Activated CD4-positive, alpha-beta T cell treated with anti-CD3 and anti-CD28 coated beads for 48 hours (primary cell): ENCODE data around the gene KLF6.

Experiments
- DNase-seq: peaks from one replicate; pipeline ENCODE4 v3.0.0-alpha.2; 2020

KLF6 gene

DNA sequence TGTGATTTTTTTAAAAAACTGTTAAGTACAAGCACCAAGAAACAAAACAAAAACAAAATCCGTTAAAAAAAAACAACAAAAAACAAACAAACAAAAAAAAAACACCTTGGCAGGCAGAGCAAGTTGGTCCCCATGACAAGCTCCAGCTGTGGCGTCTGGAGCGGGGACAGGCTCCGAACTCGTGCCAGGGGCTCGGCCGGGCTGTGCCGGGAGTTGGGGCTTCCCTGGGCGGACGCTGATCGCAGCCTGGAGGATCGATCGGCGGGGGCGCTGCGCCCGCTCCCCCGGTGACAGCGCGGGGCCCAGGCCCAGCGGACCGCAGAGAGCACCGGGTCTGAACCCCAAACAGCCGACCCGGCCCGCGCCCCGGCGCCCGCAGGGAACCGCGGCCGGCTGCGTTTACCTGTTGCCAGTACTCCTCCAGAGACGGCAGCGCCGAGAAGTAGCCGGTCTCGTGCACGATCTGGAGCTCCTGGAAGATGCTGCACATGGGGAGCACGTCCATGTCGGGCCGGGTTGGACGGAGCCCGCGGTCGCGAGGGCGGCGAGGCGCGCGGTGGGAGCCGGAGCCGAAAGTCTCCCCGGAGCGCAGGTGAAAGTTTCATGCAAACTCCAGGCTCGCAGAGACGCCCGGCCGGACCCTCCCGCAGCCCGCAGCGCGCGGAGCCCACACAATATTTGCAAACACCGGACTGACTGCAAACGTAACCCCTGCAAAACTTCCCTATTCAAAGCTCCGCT, at the start of gene KLF6:
TSS of gene KLF6 (minus strand) at position 700 of the 741 bp plus-strand sequence. CDS start at position 505, 195 bp downstream.
- DNase-seq, result no peak

DNA sequence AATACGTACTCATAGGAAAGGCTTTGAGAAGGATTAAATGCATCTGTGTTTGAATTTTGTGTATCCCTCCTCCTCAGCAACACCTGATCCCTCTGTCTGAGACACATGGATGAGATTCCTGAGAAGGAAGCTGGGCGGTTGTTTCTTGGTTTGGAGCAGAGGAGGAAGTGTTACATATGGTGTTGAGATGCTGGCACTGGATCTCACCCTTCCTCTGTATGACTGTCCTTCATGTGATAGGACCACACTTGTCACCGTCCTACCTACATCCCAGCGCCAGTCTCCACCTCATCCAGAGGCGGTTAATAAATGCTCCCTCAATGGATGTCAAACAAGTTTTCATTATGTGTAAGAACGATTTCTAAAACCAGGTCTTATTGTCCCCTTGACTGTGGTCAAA, 49.4 kb upstream of the KLF6 start:
- no peak for DNase-seq

- no peak for DNase-seq
Measured at GRCh38 chr10:3833046-3833445, 48.0 kb upstream of the KLF6 start.

GRCh38 chr10:3832022-3832786, 47.2 kb upstream of the KLF6 start:
- no peak for DNase-seq

GRCh38 chr10:3831608-3832007, 46.6 kb upstream of the KLF6 start:
- DNase-seq, result no peak

- DNase-seq, result no peak
Measured at GRCh38 chr10:3830946-3831345, 45.9 kb upstream of the KLF6 start.

DNA sequence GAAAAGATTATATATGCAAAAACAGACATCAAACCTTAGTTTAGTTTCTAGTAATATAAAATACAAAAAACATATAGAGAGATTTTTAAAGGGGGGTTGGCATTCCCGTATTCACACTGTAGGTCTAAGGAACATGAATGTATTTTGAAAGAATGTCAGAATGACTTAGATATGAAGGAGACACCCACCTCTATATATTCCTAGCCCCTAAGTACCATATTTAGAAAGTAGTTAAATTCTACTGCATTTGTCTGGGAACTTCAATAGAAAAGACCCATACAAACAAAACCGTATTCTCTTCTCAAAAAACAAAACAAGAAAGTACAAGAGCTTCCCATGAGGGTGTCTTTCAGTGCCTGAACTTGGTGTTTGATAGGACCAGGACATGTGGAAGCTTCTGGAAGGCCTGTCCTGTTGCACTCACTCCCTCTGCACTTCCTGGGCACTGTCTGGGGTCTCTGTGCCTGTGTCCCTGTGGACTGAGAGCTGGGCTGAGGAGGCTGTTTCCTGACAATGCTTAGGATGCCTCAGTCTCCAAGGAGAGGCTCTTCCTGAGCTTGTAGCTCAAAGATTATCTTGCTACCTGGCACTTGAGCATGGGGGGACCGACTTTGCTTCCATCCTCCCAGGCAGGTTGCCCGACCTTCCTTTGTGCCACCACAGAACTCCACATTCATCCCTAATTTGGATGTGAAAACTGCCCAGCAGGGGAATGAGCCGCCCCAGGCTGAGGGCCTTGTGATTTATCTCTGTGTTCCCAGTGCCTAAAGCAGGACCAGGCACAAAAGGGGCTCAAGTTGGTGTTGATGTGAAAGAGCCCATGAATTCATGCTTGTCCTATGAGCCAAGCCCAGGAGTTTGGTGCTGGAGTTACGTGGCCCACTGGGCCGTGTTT, 44.4 kb upstream of the KLF6 start:
- no peak for DNase-seq

- DNase-seq, result peak; percentile 68
Measured at GRCh38 chr10:3828404-3829155, 43.6 kb upstream of the KLF6 start.

DNA sequence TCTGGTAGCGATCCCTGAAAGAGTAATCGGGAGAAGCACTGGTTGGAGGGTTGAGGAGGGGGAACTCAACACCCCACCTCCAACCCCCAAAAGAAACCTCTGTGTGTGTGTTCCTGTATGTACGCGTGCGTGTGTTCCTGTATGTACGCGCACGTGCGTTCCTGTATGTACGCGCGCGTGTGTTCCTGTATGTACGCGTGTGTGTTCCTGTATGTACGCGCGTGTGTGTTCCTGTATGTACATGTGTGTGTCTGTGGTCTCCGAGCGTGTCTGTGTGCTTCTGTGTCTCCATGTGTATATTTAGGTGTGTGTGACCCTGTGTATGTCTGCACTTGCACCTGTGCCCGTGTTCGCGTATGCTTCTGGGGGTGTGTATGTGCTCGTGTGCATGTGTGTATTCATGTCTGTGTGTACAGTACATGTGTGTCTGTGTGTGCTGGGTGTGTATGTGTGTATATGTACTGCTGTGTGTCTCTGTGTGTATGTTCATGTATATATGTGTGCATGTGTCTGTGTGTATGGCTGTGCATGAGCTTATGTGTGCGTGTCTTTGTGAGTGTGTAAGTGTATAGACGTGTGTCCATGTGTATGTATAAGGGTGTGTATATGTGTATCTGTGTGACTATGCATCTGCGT, 42.9 kb upstream of the KLF6 start:
- no peak for DNase-seq

DNA sequence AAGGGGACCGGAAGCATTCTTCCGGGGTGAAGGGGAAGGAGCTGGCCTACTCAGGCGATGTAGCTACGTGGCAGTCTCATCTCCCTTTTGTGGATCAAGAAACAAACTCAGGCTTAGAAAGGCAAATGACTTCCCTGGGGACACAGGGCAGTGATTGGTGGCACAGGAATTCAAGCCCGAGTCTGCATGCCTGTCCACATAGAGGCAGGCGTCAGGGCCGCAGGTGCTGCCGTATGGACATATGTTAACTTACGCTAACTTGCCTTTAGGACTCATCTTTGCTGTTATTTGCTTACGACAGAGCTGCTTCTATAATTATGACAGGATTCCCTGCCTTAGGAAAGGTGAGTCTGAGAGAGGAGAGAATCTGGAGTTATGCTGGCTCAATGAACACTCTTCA, 42.3 kb upstream of the KLF6 start:
- no peak for DNase-seq

- DNase-seq, result no peak
Measured at GRCh38 chr10:3825862-3826351, 40.9 kb upstream of the KLF6 start.

- no peak for DNase-seq
Measured at GRCh38 chr10:3825244-3825643, 40.2 kb upstream of the KLF6 start.

GRCh38 chr10:3822541-3823330, 37.7 kb upstream of the KLF6 start:
- no peak for DNase-seq

DNA sequence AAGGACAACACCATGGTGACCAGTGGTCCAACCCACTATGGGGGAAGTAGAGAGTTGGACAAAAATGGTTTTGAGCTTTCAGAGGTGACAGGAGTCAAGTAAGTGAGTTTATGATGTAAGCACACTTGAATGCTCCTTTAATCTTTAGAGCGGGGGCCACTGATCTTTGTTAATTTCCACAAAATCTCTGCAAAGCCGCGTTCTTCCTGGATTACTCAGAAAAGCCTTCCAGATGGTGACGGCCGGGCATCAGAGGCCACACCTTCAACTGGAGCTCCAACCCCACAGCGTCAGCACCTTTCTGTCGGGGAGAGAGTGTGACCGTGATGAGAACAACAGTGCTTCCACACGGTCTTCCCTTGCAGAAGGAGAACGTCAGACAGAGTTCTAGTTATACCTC, 35.2 kb upstream of the KLF6 start:
- DNase-seq, result no peak

- no peak for DNase-seq
Measured at GRCh38 chr10:3816995-3817394, 32.0 kb upstream of the KLF6 start.

DNA sequence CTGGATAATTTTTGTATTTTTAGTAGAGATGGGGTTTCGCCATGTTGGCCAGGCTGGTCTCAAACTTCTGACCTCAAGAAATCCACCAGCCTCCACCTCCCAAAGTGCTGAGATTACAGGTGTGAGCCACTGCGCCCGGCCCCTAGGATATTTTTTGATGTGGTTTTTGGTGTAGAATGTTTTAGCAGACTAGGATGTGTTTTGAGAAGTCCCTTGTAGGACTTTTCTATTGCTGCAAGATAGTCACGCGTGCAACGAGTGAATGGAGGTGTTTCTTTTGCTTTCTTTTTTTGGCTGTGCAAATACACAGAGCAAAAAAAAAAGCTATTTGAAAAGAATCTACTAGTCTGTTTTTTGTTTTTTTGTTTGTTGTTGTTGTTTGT, 29.8 kb upstream of the KLF6 start:
- no peak for DNase-seq

DNA sequence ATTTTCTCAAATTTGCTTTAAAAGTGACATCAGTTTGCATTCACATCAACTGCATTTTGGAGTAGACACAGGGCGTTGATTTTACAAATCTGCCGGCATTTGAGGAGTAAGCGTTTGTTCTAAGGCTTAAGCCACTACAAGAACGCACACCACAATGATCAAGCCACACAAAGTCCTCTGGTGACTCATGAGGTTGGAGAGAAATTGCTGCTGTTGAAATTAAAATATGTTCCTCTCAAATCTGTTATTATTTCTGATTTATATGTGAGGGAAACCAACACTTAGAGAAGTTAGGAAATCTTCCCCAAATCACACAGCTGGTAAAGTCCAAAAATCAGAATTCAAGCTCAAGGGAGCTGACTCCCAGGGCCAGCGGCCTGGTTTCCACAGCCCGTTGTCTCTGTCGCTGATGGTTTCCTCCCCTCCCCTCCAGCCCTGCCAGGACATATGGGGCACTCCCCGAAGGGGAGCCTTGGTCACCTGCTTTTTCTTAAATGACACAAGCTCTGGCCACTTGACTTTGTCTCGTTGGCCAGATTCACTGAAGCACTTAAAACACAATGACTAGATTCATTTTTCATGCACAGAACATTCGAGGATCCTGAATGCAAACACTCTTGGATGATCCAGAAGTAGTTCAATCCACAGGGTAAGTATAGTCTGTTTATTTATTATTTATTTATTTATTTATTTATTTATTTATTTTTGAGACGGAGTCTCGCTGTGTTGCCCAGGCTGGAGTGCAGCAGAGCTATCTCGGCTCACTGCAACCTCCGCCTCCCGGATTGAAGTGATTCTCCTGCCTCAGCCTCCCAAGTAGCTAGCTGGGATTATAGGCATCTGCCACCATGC, 29.2 kb upstream of the KLF6 start:
- no peak for DNase-seq

- no peak for DNase-seq
Measured at GRCh38 chr10:3813267-3813666, 28.3 kb upstream of the KLF6 start.

DNA sequence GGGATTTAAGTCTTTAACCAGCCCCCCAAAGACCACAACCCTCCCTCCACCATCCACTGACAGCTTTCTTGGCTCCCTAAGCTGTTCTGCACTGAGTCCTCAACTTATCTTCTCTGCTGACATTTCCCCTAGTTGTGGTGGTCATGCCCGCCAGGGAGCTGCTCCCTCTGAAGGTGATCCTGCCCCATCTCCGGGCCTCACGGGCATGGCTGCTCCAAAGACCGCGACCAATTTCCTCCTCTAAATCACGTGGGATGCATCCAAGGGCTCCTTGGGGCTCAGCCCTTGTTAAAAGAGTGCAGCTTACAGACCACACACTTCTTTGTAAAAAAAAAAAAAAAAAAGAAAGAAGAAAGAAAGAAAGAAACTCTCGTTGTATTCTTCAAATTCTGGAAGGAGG, 27.1 kb upstream of the KLF6 start:
- no peak for DNase-seq

- peak; percentile 71 for DNase-seq
Measured at GRCh38 chr10:3811291-3811870, 26.4 kb upstream of the KLF6 start.
